NCI-H446 (cell line): ENCODE measurements around the gene NR2C2AP.
"Not testable (repeated sequence)": the region's sequence is repeated elsewhere in the genome, so short reads cannot be mapped to it uniquely, and the experiment has no call there.

Experiments
- DNase-seq, 2 experiments: peaks; one replicate each; lab custom pipeline; 2025; lab: John Stamatoyannopoulos, UW

NR2C2AP gene

DNA sequence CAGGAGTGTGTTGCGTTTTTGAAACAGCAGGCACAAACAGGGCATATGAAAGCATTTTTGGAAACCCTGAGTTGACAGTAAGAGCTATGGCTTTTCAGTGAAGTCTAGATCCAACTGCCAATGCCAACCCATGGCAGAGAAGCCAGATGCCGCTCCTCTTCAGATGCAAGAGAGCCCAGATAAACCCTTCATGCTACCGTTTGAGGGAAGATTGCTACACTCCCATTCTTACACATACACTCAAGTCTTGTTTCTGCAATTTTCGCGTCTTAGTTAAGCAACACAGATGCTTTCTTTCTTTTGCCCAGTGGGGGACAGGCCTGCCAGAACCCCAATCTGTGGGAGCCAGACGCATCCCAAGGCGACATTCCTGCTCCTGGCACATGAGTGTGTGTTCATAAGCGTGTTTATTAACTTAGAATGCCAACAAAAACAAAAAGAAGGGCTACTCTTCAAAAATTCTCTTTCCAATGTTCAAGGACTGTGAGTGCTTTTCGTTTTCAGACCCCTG is 21.7 kb downstream of the NR2C2AP start:
- DNase-seq: no peak

DNA sequence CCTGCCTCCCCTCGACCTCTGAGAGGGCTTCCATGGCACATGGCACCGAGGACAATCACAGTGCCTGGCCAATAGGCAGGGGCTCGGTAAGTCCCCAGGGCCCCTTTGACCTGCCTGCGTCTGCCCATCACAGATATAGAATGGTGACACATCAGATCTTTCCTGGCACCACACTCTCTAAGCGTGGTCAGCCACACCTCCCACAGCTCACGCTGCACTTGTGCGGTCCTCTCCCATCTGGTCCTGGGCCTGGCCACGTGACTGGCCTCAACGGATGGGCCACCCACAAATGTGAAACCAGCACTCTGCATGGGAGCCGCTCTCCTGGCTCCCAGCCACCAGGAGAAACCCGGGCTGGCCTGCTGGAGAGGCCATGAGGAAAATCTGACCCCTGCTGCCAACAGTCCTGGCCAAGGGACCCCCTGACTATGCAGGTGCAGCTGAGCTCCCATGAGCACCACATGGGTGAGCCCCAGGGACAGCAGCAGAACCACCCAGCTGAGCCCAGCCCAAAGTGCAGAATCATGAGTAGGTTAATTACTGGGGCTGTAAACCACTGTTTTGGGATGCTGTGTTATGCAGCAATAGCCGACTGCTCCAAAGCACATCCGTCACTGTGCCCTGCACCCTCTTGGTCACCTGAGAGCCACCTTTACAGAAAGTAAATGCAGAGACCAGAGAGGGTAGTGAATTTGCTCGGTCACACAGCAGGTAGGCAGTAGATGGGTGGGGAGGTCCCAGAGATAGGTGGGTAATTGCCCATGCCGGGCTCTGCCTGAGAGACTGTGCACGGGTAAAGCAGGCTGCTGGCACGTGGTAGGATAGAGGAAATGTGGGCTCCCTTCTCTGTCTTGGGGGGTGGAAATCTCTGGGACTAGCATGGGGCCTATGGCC is 23.4 kb downstream of the NR2C2AP start:
- DNase-seq: no peak

DNA sequence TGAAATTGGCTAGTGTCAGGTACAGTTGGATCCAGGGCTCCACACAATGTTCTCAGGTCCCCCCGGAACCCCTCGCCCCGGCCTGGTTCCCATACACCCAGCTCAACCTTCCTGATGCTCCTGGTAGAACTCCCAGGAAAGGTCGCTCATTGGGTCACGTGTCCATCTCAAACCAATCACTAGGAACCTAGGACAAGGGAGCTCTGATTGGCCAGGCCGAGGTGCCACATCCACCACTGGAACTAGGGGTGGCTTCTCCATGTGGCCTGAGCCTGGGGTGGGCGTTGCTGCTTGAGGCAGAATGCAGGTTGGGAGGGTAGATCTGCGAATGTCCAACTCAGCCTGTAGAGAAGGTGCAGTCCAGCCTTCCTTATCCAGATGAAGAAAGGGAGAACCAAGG is 26.3 kb downstream of the NR2C2AP start:
- no peak for DNase-seq

DNA sequence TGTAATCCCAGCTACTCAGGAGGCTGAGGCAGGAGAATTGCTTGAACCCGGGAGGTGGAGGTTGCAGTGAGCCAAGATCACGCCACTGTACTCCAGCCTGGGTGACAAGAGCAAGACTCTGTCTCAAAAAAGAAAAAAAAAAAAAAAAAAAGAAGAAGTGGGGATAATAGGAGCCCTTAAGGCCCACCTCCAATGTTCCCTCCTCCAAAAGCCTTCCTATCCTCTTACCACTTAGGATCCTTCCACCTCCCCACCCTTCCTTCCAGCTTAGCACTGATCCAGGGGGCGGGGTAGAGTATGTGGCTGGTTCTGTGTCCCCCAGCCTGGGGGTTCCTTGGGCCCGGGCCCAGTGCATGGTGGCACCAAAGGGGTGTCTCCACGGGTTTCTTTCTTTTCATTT is 30.0 kb downstream of the NR2C2AP start:
- DNase-seq: not testable (repeated sequence)

DNA sequence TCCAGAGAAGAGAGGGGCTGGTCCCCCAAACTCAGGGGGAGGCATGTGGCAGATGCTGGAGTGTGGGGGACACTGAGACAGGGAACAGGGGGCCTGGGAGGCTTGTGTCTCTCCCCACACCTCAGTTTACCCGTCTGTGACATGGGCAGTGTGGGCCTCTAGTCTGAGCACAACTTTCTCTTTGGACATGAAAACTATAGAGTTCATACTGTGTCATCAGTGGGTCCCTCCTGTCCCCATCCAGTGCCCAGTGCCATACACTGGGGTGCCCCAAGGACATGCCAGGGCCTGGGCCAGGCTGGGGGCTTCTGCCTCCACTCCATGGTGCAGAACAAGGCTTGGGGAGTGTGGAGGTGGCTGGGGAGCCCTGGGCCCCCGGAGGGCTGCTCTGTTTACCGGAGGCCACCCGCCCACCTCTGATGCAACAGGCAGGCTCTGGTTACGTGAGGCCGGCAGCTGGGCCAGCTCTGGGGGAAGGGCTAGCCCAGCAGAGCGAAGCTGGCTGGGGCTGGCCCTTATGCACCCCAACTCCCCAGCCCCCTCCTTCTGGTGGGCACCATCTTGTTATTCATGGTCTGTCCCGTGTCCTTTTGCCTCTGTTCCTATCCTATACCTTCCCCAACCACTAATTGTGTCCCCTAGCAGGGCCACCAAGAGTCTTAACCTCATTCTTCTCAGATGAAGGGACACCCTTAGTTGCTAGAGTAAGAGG is 31.2 kb downstream of the NR2C2AP start:
- DNase-seq: no peak

DNA sequence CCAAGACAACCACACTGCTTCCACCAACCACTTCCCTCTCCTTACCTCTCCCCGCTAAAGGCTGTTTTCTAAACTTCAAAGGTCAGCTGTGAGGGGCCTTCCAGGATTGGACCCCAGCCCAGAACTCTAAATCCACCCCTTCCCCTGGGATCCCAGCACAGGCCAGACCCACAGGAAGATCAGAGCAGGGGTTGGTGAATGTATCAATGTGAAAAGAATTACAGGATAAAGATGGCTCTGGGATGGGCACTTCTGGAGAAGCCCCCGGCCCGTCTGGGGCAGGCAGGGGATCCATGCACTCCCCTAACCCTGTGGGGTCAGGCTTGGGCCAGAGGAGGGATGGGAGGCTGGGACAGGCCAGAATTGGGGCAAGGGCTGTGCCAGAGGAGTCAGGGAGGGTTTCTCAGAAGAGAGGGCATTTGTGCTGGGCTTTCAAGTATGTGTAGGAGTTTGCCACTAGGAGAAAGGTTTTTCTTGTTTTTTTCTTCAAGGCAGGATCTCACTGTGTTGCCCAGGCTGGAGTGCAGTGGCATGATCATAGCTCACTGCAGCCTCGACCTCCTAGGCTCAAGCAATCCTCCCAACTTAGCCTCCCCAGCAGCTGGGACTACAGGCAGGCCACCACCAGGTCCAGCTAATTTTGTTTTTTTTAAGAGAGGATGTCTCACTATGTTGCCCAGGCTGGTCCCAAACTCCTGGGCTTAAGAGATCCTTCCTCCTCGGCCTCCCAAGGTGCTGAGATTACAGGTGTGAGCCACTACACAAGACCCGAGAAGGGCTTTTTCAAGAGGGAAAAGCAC is 32.1 kb downstream of the NR2C2AP start:
- no peak for DNase-seq

- DNase-seq: peak in 1 of 2 experiments; percentile 82
These were observed 33.0 kb downstream of the NR2C2AP start, which contains the start of gene MEF2B for GRCh38 chr19:19170053-19170872. Gene MEF2B, minus strand, starts transcription at chr19:19170263. Its CDS starts 19,528 bp downstream, at chr19:19150735.

DNA sequence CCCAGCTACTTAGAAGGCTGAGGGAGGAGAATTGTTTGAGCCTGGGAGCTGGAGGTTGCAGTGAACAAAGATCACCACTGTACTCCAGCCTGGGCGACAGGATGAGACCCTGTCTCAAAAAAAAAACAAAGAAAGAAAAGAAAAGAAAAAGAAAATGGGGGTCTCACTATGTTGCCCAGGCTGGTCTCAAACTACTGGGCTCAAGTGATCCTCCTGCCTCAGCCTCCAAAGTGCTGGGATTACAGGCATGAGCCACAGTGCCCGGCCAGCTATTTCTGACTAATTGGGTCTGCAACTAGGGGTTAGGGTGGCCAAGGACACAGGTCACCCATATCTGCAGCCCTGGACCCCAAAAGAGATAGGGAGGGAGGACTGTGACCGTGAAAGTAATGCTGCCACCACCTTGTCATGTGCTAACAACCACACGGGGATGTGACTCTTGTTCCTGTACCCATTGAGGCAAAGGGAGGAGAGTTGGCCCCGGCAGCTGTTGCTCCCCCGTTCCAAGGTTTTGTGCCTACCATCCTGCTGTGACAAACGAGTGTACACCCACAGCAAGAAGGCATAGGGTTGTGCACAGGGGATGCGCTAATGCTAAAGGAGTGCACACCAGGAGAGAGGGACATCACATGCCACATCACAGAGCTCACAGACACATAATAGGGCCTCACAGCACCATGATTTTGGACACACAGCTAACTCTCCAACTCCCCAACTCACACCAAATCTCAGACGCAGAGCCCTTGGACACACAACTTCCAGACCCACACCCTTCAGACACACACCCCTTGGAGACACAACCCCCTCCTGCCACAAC is 33.8 kb downstream of the NR2C2AP start:
- DNase-seq: no peak

DNA sequence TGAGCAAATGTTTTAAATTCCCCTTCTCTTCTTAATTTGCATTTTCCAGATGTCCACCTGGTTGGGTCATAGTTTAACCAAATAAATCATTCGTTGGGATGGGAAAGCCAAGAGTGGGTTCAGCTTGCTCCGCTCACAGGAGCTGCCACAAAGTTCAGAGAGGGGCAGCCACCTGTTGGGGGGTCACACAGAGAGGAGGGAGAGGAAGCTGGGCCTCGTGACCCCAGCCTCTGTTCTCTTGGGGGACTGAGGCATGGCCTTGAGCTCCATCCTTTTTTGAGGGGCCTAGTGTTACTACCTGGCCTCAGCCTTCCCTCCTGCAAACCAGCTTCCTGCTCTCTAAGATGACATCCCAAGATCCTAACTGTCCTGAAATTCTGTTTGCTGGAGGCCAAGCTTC is 35.6 kb downstream of the NR2C2AP start:
- DNase-seq: no peak

DNA sequence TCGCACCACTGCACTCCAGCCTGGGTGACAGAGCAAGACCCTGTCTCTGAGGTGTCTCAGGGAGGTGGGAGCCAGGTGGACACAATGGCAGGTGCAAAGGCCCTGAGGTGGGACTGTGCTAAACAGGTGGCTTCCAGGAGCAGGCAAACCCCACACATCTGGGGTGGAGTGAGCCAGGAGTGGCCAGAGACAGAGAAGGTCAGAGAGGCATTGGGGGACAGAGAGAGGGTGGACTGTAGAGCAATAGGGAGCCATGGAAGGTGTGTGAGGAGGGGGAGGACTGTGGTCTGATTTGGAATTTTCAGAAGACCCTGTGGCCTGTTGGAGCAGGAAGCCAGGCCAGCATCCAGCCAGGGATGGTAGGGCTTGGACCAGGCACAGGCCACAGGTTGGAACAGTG is 37.8 kb downstream of the NR2C2AP start:
- DNase-seq: no peak

- no peak for DNase-seq
These were observed 40.7 kb downstream of the NR2C2AP start for GRCh38 chr19:19162495-19162894.

DNA sequence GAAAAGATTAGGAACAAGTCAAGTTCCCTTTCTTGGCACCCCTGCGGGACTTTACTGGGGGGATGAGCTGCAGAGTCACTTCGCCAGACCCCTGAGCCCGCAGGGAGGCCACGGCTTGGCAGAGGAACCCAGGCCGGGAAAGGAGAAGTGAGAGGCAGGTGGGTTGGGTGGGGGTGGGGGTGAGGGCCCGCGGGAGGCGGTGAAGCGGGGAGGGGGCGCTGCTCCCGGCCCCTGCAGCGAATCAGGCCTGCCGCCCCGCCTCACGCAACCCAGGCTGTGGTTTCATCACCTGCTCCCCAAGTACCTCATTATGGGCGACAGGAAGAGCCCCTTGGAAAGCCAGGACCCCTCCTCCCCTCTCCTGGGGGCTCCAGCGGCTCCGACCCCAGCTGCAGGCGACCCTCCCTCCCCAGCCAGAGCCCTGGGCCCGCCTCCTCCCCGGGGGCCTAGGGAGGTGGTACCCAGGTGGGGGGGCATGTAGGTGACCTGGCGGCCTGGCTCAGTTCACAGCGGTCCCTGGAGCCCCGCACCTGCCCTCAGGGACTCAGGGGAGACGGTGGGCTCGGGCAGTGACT is 42.7 kb downstream of the NR2C2AP start:
- no peak for DNase-seq

DNA sequence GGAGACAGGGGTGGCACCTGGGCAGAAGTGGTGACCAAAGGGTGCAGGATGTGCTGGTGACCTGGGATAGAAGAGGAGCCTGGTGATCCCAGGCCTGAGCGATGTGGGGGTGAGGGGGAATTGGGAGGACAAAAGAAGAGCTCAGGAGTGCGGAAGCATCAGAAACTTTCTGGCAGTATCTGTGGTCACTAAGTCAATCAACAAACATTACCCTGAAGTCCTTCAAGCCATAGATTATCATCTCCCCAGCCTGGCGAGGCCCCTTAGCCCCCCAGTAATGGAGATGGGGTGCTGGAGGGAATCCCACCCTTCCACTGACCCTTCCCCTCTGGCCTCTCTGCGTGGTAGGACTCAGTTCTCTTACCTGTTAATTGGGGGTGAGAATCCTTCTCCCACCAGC is 43.7 kb downstream of the NR2C2AP start:
- DNase-seq: no peak

DNA sequence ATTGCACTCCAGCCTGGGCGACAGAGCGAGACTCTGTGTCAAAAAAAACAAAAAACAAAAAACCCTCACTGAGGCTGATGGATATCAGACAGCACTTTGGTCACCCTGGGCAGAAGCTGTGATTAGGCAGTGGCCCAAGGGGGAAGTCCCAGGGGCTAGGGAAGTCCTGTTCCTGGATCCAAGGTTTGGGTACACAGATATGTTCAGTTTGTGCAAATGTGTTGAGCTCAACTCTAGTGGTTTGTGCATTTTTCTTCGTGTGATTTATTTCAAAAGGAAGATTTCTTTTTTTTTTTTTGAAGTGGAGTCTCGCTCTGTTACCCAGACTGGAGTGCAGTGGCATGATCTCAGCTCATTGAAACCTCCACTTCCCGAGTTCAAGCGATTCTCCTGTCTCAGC is 45.4 kb downstream of the NR2C2AP start:
- no peak for DNase-seq

GRCh38 chr19:19155495-19156219 is 47.6 kb downstream of the NR2C2AP start:
- no peak for DNase-seq

DNA sequence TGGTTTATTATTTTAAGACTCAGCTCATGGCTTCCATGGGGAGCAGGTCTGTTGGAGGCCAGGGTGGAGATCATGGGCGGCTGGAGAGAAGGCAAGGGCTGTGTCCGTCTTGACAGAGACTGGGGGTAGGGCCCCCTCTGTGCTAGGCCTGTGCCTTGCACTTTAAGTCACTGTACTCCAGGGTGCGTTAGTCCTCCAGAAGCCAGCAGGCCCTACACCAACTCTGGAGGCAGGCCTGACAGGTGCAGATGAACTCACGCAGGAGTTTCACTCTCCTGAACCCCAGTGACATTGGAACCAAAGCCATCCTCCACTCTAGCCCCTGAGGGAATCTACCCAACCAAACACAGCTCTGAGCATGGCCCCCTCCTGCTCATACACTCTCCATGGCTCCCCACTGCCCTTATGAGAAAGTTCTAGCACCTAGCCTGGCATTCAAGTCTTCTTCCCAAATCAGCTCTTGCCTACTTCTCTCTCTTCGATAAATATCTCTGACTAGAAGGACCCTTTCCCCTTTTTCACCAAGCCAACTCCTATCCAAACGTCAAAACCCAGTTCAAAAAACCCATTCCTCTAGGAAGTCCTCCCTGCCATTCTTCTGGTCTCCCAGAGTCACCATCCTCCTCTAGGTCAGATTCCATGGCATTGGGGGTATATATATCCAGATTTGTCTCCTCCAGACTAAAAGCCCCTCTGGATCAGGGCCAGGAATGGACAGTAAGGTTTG is 48.3 kb downstream of the NR2C2AP start:
- DNase-seq: no peak

GRCh38 chr19:19152668-19153384 is 50.4 kb downstream of the NR2C2AP start:
- no peak for DNase-seq

GRCh38 chr19:19151418-19151817 is 51.8 kb downstream of the NR2C2AP start:
- DNase-seq: no peak
